Measurements from ENCODE around the gene LUC7L.
A peak's percentile ranks its signal among the peaks of the same experiment; 100 is the strongest.

LUC7L gene

GRCh38 chr16:149024-149660 is 80.1 kb downstream of the LUC7L start:
- FAIRE-seq: peak; percentile 4
- DNase-seq (ENCODE audit: insufficient read length, low spot score): peak; percentile 60

DNA sequence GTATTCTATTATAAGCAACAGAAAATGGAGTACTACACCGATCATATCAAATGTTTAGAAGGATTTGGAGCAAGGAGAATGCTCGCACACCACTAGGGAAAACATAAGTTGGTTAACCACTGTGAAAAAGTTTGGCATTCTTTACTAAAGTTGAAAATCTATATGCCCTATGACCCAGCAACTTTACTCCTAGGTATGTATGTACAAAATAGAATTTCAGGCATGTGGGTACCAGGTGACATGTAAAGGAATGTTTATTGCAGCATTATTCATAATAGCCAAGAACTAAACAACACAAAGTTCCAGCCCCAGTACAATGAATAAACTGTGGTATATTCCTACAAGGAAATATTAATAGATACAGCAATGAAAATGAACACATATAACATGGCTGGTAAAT is 82.6 kb downstream of the LUC7L start:
- FAIRE-seq (no peak), DNase-seq (ENCODE audit: insufficient read length, low spot score) (no peak)

DNA sequence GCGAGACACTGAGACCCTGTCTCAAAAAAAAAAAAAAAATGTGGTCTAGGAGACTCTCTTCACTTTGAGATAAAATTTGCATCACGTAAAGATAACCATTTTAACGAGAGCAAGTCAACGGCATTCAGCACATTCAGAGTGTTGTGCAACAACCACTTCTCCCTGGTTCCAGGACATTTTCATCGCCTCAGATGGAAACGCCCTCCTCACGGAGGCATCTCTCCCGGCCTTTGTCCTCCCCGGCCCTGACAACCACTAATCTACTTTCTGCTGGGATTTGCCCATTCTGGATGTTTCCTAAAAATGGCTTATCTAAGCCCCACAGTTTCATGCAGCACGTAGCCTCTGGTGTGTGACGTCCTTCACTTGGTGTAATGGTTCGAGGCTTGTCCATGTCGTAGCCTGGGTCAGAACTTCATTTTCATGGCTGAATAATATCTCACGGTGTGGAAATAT is 84.4 kb downstream of the LUC7L start:
- DNase-seq (ENCODE audit: insufficient read length, low spot score) (no peak), FAIRE-seq (no peak)

GRCh38 chr16:143456-143855 is 85.8 kb downstream of the LUC7L start:
- no peak for FAIRE-seq
- no peak for DNase-seq (ENCODE audit: insufficient read length, low spot score)

GRCh38 chr16:143047-143446 is 86.2 kb downstream of the LUC7L start:
- FAIRE-seq: no peak

GRCh38 chr16:142405-142967 is 86.8 kb downstream of the LUC7L start:
- DNase-seq (ENCODE audit: insufficient read length, low spot score): no peak
- no peak for FAIRE-seq

More at GRCh38 chr16:143047-143446, 86.2 kb downstream of the LUC7L start:
- DNase-seq (ENCODE audit: insufficient read length, low spot score): no peak

- no peak for FAIRE-seq
- no peak for DNase-seq (ENCODE audit: insufficient read length, low spot score)
Measured at GRCh38 chr16:140175-140857, 88.9 kb downstream of the LUC7L start.
